ENCODE data around the gene C11orf52. TPM values are rescaled to one million over a fixed set of nuclear protein-coding genes. Genes with fewer than 3 reads are reported as not detected.

The C11orf52 gene
- polyA plus RNA-seq, 10 donors, result 1.5 to 3.4 (median 2.3) TPM

- no peak for DNase-seq
Observed at GRCh38 chr11:111967649-111968048, 48.9 kb downstream of the C11orf52 start.

- no peak for DNase-seq
Observed at GRCh38 chr11:111969344-111969743, 50.6 kb downstream of the C11orf52 start.

GRCh38 chr11:111974446-111974845, 55.7 kb downstream of the C11orf52 start:
- DNase-seq, result no peak

GRCh38 chr11:111975076-111975806, 56.5 kb downstream of the C11orf52 start:
- DNase-seq, result no peak

- DNase-seq, result no peak
Observed at GRCh38 chr11:111976119-111976766, 57.5 kb downstream of the C11orf52 start.

Other genes starting within 250 kb of the C11orf52 start
- 10 to 100 TPM in 8 of 10 donors, 1 to 10 TPM in 2; 8.9 to 16.1 (median 11.0) TPM for gene PPP2R1B, start 152.5 kb upstream of the C11orf52 start, polyA plus RNA-seq (ENCODE audit: insufficient read length in 10 of 10)
- 10 to 100 TPM; 21.8 to 33.3 (median 28.2) TPM for gene ALG9, start 47.3 kb upstream of the C11orf52 start, polyA plus RNA-seq (ENCODE audit: insufficient read length in 10 of 10)
- 1 to 10 TPM; 1.7 to 3.5 (median 2.4) TPM for gene FDXACB1, start 39.7 kb upstream of the C11orf52 start, polyA plus RNA-seq (ENCODE audit: insufficient read length in 10 of 10)
- gene CFAP68, start 39.4 kb upstream of the C11orf52 start, polyA plus RNA-seq (ENCODE audit: insufficient read length in 10 of 10), result 10 to 100 TPM; 13.9 to 22.5 (median 19.1) TPM
- gene CRYAB, start 7.1 kb upstream of the C11orf52 start, polyA plus RNA-seq (ENCODE audit: insufficient read length in 10 of 10), result 1,000 to 10,000 TPM in 1 of 10 donors, 100 to 1,000 TPM in 9; 407 to 1,057 (median 719) TPM
- 10 to 100 TPM; 49.6 to 93.5 (median 75.6) TPM for gene HSPB2, start 6.2 kb upstream of the C11orf52 start, polyA plus RNA-seq (ENCODE audit: insufficient read length in 10 of 10)
- 10 to 100 TPM; 16.4 to 24.0 (median 18.7) TPM for gene DIXDC1, start 18.4 kb downstream of the C11orf52 start, polyA plus RNA-seq (ENCODE audit: insufficient read length in 10 of 10)
- gene DLAT, start 106.5 kb downstream of the C11orf52 start, polyA plus RNA-seq (ENCODE audit: insufficient read length in 10 of 10), result 10 to 100 TPM; 34.9 to 48.9 (median 40.8) TPM
- gene PIH1D2, start 155.1 kb downstream of the C11orf52 start, polyA plus RNA-seq (ENCODE audit: insufficient read length in 10 of 10), result 1 to 10 TPM in 5 of 10 donors, under 1 TPM in 5; 0.65 to 1.6 (median 1.0) TPM
- gene NKAPD1, start 155.4 kb downstream of the C11orf52 start, polyA plus RNA-seq (ENCODE audit: insufficient read length in 10 of 10), result 10 to 100 TPM; 25.7 to 33.1 (median 28.4) TPM
- 10 to 100 TPM; 50.0 to 60.7 (median 53.7) TPM for gene TIMM8B, start 167.8 kb downstream of the C11orf52 start, polyA plus RNA-seq (ENCODE audit: insufficient read length in 10 of 10)
- gene SDHD, start 168.0 kb downstream of the C11orf52 start, polyA plus RNA-seq (ENCODE audit: insufficient read length in 10 of 10), result 100 to 1,000 TPM in 6 of 10 donors, 10 to 100 TPM in 4; 88.1 to 119 (median 105) TPM
- gene IL18, start 245.2 kb downstream of the C11orf52 start, polyA plus RNA-seq (ENCODE audit: insufficient read length in 10 of 10), result 1 to 10 TPM in 2 of 10 donors, under 1 TPM in 7, not detected in 1; 0.18 to 1.1 (median 0.69) TPM
- under 1 TPM in 8 of 10 donors, not detected in 2; 0.17 to 0.59 (median 0.29) TPM for gene TEX12, start 248.5 kb downstream of the C11orf52 start, polyA plus RNA-seq (ENCODE audit: insufficient read length in 10 of 10)

Data from muscle of back (tissue), 11 donors.